ENCODE data around the gene LHX1.

Gene LHX1

DNA sequence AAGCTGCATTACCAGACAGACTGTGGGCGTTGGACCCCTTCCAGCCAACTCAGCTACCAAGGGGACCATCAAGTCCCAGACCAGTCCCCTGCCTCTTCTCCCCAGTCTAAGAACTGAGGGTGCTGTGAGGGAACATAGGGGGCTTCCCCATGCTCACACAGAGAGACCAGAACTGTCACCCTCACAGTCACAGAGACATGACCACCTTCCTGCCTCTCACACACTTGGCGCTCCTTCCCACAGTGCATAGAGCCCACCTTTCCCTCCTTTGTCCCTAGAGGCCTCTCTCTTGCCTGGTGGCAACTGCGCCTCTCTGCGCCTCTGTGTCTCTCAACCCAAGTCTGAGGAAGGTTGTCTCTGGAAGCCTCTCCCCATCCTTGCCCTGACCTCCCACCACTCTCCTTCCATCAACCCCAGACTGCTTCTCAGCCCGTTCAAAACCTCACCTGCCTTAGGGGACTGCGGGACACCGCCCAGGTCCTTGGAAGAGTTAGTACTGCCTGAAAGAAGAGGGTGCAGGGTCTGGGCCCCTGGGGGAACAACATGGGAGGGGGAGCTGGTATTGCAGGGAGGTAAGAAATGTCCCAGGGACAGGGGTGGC is 6.1 kb upstream of the LHX1 start:
- Mint-ChIP-seq H3K27ac (no peak overlapping the region), H3K36me3 (peaks cover 3 to 6% of the 10 kb centered on the region in 2 donors), H3K27me3 (peaks cover 72 to 87% of the 10 kb centered on the region in 2 donors), H3K4me3 (no peak overlapping the region), H3K9me3 (no peaks in the 10 kb centered on the region), H3K4me1 (peaks cover 46 to 65% of the 10 kb centered on the region in 2 donors)
- DNase-seq, result no peak
- no peak for ATAC-seq (replicated peaks)

DNA sequence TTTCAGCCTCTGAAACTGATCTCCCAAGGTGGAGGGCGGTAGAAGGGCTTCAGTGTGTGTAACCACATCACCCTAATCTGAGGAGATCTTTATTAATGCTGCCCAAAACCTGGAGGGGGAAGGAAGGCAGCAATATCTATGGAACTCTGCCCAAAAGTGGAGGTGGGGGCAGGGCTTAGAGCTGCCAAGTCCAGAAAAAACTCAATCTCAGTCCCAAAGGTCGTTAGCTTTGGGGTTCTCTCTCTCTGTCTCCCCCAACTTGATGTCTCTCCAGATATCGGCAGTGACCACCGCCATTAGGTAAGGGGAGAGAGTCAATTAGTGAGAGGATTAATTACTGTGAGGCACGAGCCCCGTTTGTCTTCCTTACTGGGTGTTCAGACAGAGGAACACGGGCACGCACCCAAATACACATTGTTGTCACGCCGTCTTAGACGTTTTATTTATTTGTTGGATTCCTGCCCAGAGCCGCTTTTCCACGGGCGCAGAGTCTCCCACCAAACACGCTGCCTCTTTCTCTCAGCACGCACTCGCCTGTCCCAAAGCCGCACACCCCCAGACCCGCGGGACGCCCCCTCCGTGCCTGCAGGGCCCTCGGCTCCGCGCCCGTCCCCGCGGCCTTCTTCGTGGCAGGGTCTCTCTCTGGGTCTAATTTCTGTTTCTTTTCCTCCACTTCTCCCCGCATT is 5.4 kb upstream of the LHX1 start:
- peaks cover 46 to 72% of the 10 kb centered on the region in 2 donors for H3K4me1 Mint-ChIP-seq
- H3K27ac Mint-ChIP-seq, result peak overlapping the region; percentile 74
- peaks cover 75 to 93% of the 10 kb centered on the region in 2 donors for H3K27me3 Mint-ChIP-seq
- ATAC-seq (replicated peaks) (no peak), DNase-seq (no peak)
- H3K36me3 Mint-ChIP-seq, result peaks cover 3 to 6% of the 10 kb centered on the region in 2 donors
- H3K9me3 Mint-ChIP-seq, result no peaks in the 10 kb centered on the region
- peak overlapping the region; percentile 74 to 76 for H3K4me3 Mint-ChIP-seq

DNA sequence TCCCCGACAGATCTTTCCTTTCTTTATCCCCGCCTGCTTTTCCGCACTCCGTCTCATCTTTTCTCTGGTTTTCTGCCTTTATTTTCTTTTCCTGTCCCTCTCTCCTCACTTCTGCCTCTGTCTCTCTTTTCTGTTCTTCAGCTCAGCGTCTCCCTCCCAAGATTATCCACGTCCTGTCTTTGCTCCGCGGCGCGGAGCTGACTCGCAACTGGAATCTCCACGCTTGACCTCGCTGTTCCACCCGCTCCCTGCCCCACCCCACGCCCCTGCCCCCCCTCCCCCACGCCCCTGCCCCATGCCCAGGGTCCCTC is 4.9 kb upstream of the LHX1 start:
- Mint-ChIP-seq H3K27ac (peak overlapping the region; percentile 74), H3K27me3 (peaks cover 80 to 96% of the 10 kb centered on the region in 2 donors), H3K4me1 (peaks cover 51 to 77% of the 10 kb centered on the region in 2 donors), H3K4me3 (peak overlapping the region; percentile 74 to 76), H3K36me3 (peaks cover 3 to 6% of the 10 kb centered on the region in 2 donors), H3K9me3 (no peaks in the 10 kb centered on the region)
- DNase-seq (no peak), ATAC-seq (replicated peaks) (no peak)

DNA sequence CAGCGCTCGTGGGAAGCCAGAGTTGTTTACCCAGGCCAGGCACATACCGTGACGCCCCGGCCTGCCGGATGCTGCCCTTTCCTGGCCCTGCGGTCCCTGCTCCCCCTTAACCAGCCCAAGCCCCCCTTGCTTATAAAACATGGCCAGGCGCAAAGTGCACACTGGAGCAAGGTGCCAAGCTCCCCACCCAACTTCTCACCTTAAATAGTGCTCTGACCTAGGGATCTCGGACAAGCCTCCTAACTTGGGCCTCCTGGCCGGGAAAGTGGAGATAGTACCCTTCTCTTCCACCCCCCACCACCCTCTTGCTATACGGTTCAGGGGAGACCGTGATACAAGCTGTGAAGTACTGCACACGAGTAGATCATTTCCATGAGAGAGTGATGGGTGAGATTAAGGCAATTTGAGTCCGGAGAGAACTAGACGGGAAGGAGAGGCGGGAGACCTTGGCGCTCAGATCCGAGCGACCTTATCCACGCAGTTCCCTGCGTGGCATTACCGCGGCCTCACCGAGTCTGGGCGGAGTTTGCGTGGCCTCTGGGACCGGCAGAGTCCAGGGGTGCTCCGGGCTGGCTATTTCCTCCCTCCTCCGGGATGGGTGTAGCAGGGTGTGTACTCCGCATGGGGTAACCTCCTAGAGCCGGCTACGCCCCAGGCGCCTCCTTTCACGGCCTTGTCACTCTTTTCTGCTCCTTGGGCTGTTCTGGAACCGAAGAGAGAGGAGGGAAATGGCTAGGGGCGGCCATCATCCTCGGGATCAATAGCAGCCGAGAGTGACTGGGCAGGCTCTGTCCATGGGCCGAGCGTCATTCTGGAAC is 4.4 kb upstream of the LHX1 start:
- Mint-ChIP-seq H3K4me1 (peaks cover 50 to 78% of the 10 kb centered on the region in 2 donors), H3K36me3 (peaks cover 3 to 6% of the 10 kb centered on the region in 2 donors), H3K4me3 (peak overlapping the region; percentile 38 to 74), H3K27ac (peak overlapping the region; percentile 85), H3K27me3 (peaks cover 84 to 96% of the 10 kb centered on the region in 2 donors), H3K9me3 (no peaks in the 10 kb centered on the region)
- ATAC-seq (replicated peaks) (no peak), DNase-seq (no peak)

DNA sequence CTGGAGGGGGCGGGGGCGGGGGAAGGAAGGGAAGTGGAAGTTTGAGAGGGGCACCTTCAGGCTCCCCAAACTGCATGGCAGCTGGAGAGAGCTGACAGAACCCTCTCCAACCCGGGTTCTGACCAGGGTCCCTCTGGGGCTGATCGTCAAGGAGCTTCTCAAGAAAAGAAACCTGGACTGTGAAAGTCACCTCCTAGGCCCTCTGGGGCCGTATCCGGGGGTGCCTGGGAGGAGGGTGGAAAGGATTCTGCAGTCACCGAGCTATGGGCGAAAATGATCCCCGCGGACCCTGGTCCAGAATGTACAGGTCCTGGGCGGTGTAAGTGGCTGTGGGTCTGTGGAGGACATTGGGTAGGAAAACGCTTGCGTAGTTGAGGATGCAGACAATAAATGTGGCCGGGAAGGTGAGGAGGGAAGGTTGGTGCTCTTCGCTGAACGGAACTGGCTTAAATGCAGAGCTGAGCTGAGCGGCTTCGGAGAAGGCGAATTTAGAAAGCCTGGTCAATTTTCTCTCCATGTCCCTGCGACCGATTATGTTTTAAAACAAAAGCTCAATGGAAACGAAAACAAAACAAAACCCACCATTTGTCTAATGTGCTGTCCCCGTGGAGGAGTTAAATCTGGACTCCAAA is 3.6 kb upstream of the LHX1 start:
- Mint-ChIP-seq H3K9me3 (no peaks in the 10 kb centered on the region), H3K27ac (peak overlapping the region; percentile 85), H3K4me1 (peaks cover 49 to 78% of the 10 kb centered on the region in 2 donors), H3K27me3 (peaks cover 81 to 97% of the 10 kb centered on the region in 2 donors), H3K4me3 (peak overlapping the region; percentile 56 to 72), H3K36me3 (peaks cover 2 to 6% of the 10 kb centered on the region in 2 donors)
- DNase-seq, result no peak
- no peak for ATAC-seq (replicated peaks)

DNA sequence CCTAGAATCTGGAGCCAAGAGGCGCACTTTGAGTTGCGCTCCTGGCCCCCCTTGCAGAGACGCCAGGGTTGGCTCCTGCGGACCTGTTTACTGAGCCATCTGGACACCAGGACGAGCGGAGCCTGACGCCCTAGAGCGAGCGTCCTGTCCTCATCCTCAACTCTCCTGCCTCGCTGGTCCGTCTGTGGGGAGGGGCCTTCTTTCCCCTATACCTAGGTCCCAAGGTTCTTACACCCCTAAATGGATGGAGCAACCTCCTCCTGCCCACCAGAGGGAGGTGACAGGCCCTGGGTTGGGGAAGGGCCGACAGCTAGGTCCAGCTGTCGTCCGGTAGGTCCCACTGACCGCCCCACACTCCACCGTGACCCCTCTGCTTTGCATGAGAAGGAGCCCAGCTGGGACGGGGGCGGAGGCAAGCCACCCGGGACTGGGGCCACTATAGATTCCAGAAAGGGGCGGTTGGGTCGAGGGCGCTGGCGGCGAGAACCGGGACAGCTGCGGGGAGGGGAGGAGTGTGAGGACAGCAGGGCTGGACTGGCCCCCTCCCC is 3.1 kb upstream of the LHX1 start:
- Mint-ChIP-seq H3K9me3 (no peaks in the 10 kb centered on the region), H3K4me3 (peak overlapping the region; percentile 56 to 72), H3K27ac (peak overlapping the region; percentile 85), H3K4me1 (peaks cover 51 to 79% of the 10 kb centered on the region in 2 donors), H3K36me3 (peaks cover 2 to 9% of the 10 kb centered on the region in 2 donors), H3K27me3 (peaks cover 81 to 97% of the 10 kb centered on the region in 2 donors)
- ATAC-seq (replicated peaks) (no peak), DNase-seq (no peak)

DNA sequence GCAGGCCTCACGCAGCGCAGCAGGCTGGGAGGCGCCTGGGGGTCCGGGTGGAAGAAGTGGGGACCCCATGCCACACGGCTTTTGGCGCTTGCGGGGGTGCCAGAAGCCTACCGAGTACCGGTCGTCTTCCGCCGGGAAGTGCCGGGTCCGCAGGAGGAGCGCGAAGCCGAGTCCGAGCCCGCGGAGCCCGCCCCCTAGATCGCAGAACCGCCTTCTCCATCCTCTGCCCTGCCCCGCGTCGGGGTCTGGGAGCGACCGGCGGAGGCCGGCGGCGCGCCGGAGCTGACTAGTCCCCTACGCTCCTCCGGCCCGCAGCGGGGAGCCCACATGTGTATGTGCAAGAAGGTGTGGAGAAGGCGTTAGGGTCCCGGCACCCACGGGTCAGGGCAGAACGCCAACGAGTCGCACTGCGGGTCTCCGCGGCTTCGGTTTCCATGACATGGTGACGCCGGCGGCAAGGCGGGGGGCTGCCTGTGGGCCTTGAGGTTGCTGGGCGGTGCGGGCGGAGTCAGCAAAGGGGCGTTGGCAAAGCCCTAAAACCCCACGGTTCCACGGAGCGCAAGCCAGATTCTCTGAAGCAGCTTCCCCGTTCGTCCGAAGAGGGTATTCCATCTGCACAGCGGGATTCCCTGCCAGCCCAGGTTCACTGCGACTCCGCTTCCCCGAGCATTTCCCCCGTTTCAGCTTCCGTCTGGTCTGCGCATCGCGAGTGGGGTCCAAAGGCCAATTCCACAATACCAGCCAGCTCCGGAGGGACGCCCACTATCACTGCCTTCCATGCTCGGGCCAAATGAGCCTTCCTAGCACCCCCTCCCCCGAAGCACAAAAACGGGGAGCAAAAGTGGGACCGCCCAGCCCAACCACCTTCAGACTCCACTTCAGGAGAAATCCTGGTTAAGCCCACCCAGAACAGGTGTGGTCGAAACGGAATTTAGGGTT is 2.3 kb upstream of the LHX1 start:
- DNase-seq, result no peak
- H3K36me3 Mint-ChIP-seq, result peaks cover 2 to 11% of the 10 kb centered on the region in 2 donors
- no peak for ATAC-seq (replicated peaks)
- H3K27me3 Mint-ChIP-seq, result peaks cover 82 to 97% of the 10 kb centered on the region in 2 donors
- peak overlapping the region; percentile 81 to 83 for H3K4me3 Mint-ChIP-seq
- H3K9me3 Mint-ChIP-seq, result peaks cover 0 to 2% of the 10 kb centered on the region in 2 donors
- H3K4me1 Mint-ChIP-seq, result peaks cover 53 to 83% of the 10 kb centered on the region in 2 donors
- H3K27ac Mint-ChIP-seq, result peak overlapping the region; percentile 92

DNA sequence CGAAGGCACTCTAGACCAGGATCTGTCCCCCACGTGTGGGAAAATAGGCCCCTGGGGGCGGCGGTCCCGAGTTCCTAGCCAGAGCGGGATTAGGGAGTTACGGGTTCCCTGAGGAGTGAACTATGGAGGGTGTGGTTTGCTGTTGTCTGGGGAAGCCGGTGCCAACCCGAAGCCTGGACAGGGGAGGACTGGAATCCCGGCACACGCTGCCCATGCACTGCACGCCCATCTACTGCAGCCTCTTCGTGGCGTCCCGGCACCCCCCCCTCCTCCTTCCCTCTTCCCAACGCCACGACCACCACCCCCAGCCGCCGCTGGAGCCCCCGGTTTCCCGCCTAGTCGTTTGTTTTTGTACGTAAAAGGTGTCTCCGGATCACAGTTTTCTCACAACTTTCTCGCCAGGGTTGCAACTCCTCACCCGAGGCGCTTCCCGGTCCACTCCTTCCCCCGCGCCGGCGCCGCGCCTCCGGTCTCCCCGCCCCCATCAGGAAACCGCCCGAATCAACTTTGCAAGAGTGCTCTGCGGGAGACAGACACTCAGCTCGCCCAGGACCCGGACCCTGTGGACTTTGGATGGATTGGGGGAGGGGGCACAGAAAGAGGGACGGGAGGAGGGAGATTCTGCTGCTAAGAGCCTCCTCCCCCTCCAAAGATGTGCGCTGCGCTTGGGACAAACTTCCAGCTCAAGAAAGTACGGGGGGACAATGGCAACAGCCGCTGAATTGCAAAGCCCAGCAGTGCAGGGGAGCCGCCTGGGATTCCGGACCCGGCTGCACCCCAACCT is 1.4 kb upstream of the LHX1 start:
- peaks cover 0 to 2% of the 10 kb centered on the region in 2 donors for H3K9me3 Mint-ChIP-seq
- DNase-seq, result no peak
- H3K27ac Mint-ChIP-seq, result peak overlapping the region; percentile 92
- peak overlapping the region; percentile 81 to 83 for H3K4me3 Mint-ChIP-seq
- H3K36me3 Mint-ChIP-seq, result peaks cover 2 to 13% of the 10 kb centered on the region in 2 donors
- H3K27me3 Mint-ChIP-seq, result peaks cover 82 to 97% of the 10 kb centered on the region in 2 donors
- ATAC-seq (replicated peaks), result no peak
- peaks cover 54 to 88% of the 10 kb centered on the region in 2 donors for H3K4me1 Mint-ChIP-seq

DNA sequence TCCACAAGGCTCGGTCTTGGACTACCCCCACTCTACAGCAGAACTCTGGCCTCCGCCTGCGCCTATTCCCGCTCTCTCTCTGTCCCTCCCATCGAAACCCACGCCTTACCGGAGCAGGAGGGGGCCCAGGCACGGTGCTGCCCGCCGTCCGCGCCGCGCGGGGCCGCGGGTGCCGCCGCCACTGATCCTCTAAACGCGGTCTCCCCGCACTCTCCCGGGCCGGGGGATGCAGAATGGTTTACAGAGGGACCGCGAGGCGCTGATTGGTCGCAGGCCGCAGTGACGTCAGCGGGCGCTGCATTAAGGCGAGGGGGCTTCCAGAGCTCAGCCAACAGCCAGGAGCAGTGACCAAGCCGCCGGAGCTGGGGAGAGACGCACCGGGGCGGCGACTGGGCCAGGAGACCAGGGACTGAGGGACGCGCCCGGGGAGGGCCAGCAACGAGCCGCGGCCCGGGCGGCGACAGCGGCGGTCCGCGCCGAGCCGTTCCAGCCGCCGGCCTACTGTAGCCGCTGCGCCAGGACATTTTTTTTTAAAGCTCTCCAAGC is 747 bp upstream of the LHX1 start:
- peaks cover 54 to 88% of the 10 kb centered on the region in 2 donors for H3K4me1 Mint-ChIP-seq
- peak overlapping the region; percentile 81 to 83 for H3K4me3 Mint-ChIP-seq
- peaks cover 82 to 97% of the 10 kb centered on the region in 2 donors for H3K27me3 Mint-ChIP-seq
- H3K27ac Mint-ChIP-seq, result peak overlapping the region; percentile 92
- peaks cover 2 to 16% of the 10 kb centered on the region in 2 donors for H3K36me3 Mint-ChIP-seq
- DNase-seq (no peak), ATAC-seq (replicated peaks) (peak in 1 of 2 donors; percentile 6)
- H3K9me3 Mint-ChIP-seq, result peaks cover 0 to 2% of the 10 kb centered on the region in 2 donors

DNA sequence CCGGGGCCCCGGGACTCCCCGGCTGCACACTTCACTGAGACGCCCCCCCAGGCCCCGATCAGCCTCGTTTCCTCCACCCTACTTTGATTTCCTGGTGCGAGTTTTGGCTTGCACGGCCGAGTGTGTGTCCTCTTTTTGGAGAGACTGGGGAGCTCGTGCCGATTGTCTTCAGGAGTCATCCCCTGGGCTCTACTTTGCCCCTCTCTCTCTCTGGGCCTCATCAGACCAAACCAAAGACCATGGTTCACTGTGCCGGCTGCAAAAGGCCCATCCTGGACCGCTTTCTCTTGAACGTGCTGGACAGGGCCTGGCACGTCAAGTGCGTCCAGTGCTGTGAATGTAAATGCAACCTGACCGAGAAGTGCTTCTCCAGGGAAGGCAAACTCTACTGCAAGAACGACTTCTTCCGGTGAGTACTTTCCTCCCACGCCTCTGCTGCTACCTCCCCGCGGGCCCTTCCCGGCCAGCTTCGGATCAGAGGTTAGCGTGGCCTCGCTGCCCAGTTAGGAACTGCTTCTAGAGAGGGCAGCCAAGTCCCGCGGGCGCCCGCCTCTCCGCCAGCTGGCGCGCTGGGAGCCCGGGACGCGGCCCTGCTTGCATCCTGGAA is 787 bp downstream of the LHX1 start:
- Mint-ChIP-seq H3K4me1 (peaks cover 48 to 76% of the 10 kb centered on the region in 2 donors), H3K27me3 (peaks cover 70 to 86% of the 10 kb centered on the region in 2 donors), H3K4me3 (peak overlapping the region; percentile 81 to 83), H3K27ac (peak overlapping the region; percentile 86), H3K9me3 (peaks cover 0 to 2% of the 10 kb centered on the region in 2 donors), H3K36me3 (peaks cover 0 to 17% of the 10 kb centered on the region in 2 donors)
- DNase-seq (no peak), ATAC-seq (replicated peaks) (peak in 1 of 2 donors; percentile 16)

DNA sequence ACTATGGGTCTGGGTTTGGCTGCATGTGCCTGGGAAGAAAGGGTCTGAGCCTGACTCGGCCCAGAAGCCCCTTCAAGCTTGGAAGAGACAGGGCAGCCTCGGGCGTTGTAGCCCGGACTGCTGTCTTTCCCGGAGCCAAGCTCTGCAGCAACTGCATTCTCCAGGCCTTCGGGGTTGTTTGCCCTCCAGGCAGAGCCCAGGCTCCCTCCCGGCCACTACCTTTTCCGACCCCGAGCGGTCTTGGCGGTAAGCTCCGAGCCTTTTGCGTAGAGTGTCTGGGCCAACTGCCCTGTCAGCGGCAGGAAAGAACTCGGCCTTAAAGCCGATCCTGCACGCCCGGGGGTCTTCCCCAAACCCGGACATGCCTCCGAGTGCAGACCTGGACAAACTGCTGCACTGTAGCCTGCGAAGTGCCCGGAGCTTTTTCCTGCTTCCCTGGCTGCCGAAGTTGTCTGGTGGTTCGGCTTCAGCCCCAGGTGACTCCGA is 1.3 kb downstream of the LHX1 start:
- peaks cover 68 to 84% of the 10 kb centered on the region in 2 donors for H3K27me3 Mint-ChIP-seq
- peaks cover 47 to 70% of the 10 kb centered on the region in 2 donors for H3K4me1 Mint-ChIP-seq
- ATAC-seq (replicated peaks) (no peak), DNase-seq (no peak)
- peaks cover 0 to 17% of the 10 kb centered on the region in 2 donors for H3K36me3 Mint-ChIP-seq
- H3K9me3 Mint-ChIP-seq, result peaks cover 0 to 2% of the 10 kb centered on the region in 2 donors
- H3K27ac Mint-ChIP-seq, result peak overlapping the region; percentile 83
- peak overlapping the region; percentile 81 to 83 for H3K4me3 Mint-ChIP-seq

Measured in stimulated activated naive B cell treated with anti-CD40 and anti-IgM and Interleukin-4, amounts not matched to agents 10 μg/mL and 1 μg/mL and 100 μg/mL, for 72 hours (primary cell).